GM18951 (cell line): ENCODE measurements around the gene KCTD5.

Experiments used
- POLR2A ChIP-seq: IDR thresholded peaks from 4 replicates; pipeline ENCODE4 v1.6.1; 2011; ENCODE audit warnings: mild to moderate bottlenecking; ENCODE audit not compliant: insufficient read length, insufficient read depth; ENCODE audit errors: extremely low read depth
- in situ Hi-C: fragments of 300-500 bp; cut with MboI; formaldehyde crosslinking; loops from one replicate; pipeline ENCODE4 v1.12.0; 2022; ENCODE audit warnings: low sequenced_read_pairs, mixed read lengths, inconsistent platforms; ENCODE audit not compliant: unreplicated experiment

KCTD5 gene

DNA sequence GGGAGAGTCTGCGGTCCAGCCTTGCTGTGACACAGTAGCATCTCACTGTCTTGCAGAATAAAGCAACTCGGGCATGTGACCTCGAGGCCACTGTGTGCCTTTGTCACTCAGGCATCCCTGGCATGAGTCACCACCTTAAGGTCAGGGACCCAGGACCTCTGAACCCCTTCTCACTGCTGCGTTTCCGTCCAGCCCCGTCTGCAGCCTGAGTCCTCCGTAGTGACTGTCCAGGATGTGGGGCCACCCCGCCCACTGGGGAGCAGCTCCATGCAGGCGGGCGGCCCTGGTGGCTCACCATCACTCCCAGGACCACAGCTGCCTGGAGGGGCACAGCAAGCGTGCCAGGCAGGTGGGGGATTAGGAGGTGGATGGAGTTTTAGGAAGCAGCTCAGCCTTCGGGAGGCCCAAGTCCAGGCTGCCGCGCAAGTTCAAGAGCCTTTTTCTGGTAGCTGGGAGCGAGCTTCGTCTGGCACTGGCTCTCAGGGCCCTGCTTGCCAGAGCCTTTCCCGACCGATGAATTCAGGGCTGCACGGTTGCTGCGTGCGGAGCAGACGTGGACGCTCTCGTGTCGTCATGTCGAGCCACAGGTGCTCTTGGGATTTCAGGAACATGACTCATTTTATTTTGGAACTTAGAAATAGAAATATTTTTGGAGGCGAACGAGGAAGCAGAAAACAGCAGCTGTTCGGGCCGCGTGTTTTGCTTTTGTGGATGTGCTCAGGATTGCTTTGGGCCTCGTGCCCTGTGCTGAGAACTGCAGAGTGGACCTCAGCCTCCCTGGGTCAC lies 16.8 kb downstream of the KCTD5 start:
- in situ Hi-C loops: no loop called here
- TF ChIP-seq POLR2A: no peak

DNA sequence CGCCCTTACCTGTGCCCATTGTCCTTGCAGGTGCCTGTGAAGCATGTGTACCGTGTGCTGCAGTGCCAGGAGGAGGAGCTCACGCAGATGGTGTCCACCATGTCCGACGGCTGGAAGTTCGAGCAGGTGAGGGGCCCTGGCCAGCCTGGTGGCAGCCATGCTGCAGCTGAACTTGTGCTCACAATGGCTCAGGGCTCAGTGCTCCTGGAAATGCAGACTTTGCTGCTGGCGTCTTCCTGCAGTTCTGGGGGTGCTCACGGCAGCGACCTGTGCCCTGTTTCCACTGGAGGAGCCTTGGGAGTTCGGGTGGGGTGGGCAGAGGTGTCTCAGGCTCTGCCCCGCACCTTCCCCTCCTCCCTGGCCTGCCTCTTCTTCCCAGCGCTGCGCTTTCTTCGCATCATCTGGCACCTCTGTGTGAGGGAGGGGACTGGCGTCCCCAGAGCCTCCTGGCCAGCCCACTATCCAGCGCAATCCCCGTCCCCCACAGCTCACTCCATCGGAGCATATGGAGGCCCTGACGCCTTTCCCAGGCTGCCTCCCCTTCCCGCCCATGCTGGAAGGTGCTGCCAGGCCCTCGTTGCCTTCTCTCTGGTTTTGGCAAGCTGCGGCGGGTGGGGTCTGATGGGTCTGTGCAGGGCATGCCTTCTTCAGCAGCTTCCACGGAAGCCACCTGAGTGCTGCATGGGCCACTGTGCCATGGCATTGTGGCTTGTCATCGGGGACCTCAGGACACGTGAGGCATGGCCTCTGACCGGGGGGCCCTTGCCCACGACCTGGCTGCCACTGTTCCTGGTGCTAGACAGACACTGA lies 17.7 kb downstream of the KCTD5 start:
- no peak for TF ChIP-seq POLR2A
- in situ Hi-C loops: no loop called here

DNA sequence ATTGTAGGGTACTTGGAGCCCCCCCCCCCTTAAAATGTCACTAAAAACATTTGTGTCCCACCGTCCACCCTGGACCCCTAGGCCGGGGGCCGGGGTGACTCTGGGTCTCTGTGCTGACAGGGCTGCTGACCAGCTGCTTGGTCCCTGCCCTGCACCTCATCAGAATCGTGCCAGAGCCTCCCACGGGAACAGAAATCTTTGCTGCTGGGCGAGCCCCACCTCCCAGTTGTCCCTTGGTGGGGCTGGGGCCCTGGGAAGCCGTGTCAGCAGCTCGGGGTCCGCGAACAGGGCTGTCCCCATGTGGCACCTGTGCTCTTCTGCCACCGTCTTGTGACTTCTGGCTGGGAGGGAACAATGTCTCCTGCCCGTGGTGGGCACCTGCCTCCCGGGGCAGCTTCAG lies 18.5 kb downstream of the KCTD5 start:
- TF ChIP-seq POLR2A: no peak
- in situ Hi-C loops: no loop called here

DNA sequence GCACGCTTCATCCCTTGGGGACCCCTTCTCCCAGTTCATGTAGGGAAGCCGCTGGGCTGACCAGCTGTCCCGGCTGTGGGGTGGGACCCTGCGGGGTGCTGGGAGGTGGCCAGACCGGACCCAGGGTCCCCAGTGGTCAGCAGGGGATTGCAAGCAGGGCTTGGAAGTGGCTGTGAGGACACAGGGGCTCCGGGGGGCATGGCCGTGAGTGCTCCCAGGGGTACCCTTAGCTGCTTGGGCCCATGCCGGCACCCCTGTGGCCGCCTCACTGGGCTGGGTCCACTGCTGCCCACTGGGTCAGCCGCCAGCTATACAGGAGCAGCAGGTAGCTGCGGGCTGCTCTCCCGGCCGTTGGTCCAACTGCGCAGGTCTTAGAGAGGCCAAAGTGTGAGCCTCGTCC lies 18.9 kb downstream of the KCTD5 start:
- in situ Hi-C loops: no loop called here
- TF ChIP-seq POLR2A: no peak

DNA sequence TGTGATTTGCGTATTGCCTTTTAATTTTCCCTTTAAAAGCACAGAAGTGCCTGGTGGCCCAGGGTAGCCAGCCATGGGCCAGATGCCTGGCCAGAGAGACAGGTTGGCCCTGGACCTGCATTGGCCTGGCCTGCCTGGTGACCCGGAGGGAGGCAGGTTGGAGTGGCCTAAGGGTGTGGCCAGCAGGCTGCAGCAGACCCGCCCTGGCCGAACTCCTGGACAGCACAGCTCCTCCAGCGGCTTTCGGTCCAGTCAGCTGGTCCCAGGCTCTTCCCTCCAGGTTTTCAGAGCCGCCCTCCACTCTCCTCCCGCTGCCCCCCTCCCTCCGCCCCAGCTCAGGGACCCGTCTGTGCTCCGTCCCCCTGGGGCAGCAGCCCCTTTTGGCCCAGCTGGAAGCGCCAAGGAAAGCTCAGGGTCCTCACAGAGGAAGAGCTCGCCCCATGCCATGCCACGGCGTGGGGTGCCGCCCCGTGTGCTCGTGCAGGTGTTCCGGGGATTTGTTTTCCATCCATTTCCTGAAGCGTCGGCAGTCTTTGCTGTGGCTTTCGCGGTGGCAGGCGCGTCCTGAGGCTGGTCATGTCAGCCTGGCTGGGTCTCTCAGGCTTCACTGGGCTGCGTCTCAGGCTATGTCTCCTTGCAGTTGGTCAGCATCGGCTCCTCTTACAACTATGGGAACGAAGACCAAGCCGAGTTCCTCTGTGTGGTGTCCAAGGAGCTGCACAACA lies 19.6 kb downstream of the KCTD5 start:
- in situ Hi-C loops: no loop called here
- no peak for TF ChIP-seq POLR2A

- in situ Hi-C loops: no loop called here
- no peak for TF ChIP-seq POLR2A
These were observed 20.1 kb downstream of the KCTD5 start for GRCh38 chr16:2702438-2702825.

GRCh38 chr16:2702871-2703745 lies 20.8 kb downstream of the KCTD5 start:
- in situ Hi-C loops: no loop called here
- no peak for TF ChIP-seq POLR2A

DNA sequence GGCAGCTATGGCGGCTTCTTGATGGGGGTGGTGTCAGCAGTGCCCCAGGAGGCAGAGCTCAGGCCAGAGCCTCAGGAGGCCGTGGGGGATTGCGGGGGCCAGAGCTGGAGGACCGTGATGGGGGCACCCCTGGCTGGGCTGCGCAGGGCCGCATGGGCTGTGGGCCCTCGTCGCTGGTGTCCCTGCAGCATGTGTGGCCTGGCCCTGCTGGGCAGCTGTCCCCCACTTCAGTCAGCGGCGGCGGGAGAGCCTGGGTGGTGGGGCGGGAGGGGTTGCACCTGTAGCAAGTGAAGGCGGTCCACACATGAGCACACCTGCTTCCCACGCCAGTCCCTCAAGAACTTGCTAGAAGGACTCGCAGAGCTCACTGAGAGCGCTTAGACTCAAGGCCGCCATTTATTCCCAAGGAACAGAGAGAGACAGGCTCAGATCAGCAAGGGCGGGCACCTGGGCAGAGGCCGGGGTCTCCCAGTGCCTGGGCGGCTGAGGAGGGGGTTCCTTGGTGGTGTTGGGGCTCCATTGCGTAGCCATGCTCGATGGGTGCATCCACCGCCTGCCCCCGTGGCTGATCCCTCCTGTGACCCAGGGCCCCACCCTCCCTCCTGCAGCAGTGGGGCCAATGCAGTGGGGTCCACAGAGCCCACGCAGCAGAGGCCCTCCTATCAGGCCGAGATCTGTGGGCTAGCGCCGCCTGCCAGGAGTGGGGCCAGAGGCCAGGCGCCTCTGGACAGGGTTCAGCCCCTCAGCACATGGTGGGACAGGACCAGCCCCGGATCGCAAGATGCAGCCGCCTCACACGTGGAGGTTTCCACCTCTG lies 22.1 kb downstream of the KCTD5 start:
- no peak for TF ChIP-seq POLR2A
- in situ Hi-C loops: no loop called here

GRCh38 chr16:2704983-2705275 lies 22.6 kb downstream of the KCTD5 start:
- TF ChIP-seq POLR2A: no peak
- in situ Hi-C loops: no loop called here

DNA sequence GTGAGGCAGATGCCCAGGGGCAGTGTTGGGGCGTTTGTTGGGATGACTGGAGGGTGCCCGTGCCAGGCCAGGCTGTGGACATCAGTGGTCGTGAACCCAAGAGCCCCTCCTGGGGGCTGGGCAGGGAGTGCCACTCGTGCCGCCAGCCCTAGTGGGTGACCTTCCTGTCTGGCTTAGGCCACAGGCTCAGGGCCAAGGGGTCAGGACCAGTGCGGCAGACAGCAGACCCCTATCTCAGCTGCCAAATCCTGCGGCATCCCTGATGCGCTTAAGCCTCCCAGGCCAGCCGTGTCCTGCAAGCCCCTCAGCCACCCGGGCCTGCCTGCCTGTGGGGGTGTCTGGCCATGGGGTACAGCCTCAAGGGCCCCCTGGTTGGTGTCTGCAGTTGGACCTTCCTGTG lies 23.0 kb downstream of the KCTD5 start:
- TF ChIP-seq POLR2A: no peak
- in situ Hi-C loops: no loop called here

DNA sequence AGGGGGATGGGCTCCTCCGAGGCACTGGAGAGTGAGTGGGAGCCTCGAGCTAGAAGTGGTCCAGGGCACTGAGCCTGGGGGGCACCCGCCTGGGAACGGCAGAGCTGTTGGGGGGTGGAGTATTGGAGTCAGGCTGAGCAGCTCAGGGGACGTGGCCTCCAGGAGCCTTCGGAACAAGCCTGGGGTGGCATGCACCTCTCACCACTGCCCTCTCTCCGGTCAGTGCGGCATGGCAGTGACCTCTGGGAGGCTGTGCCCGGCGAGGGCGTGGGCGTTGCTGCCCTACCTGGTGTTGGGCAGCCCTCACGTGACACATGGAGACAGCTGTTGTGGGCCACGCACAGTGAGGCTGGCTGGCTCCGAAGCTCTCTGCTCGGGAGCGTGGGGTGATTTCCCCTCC lies 23.8 kb downstream of the KCTD5 start:
- no peak for TF ChIP-seq POLR2A
- in situ Hi-C loops: no loop called here
